HCT116 (cell line): ENCODE measurements around the gene MCAT. TPM values are rescaled to one million over a fixed set of nuclear protein-coding genes. Genes with fewer than 3 reads are reported as not detected.
A peak's percentile ranks its signal among the peaks of the same experiment; 100 is the strongest.

Experiments used
- ATAC-seq: fragments of 200-7000 bp; cut with Tn5 transposase; 2 replicates; pipeline ENCODE4 v1.9.1; 2020; ENCODE audit warnings: mild to moderate bottlenecking, moderate library complexity
- BruUV-seq: library from RNA; stranded (reverse); fragments of 400-500 nt; replicated peaks from 2 replicates; lab custom pipeline; 2021; lab: Mats Ljungman, UMichigan
- CTCF ChIA-PET: fragments of 300-600 bp; sonication (Branson Sonifier 250); formaldehyde crosslinking; loops from one replicate; lab custom pipeline; 2021; ENCODE audit warnings: antibody characterized with exemption; lab: Charles Lee
- POLR2A ChIA-PET: fragments of 300-600, 350-600 bp; sonication (Branson Sonifier 250); formaldehyde crosslinking; loops from one replicate; lab custom pipeline; 2021; ENCODE audit warnings: antibody characterized with exemption; lab: Charles Lee
- RAD21 ChIA-PET, 2 experiments: fragments of 300-600 bp; sonication (Branson Sonifier 250); formaldehyde crosslinking; loops; one replicate each; lab custom pipeline; 2023; ENCODE audit warnings: low total read pairs in 2 of 2; ENCODE audit not compliant: uncharacterized antibody in 2 of 2, unreplicated experiment in 2 of 2, low non-redundant PET in 1 of 2; lab: Charles Lee
- DNase-seq: peaks from one replicate; pipeline ENCODE4 v3.0.0-alpha.2; 2010; ENCODE audit warnings: low read depth, low spot score
- H2AFZ ChIP-seq: fragments of 200-600 bp; shearing (Covaris generic), sonication (generic); 2 replicates; pipeline ENCODE4 v1.6.1; 2017; ENCODE audit warnings: low read depth, mixed run types, mixed read lengths, antibody characterized with exemption, low read length; ENCODE audit not compliant: poor library complexity, severe bottlenecking
- H3K27ac ChIP-seq: 2 replicates; pipeline ENCODE4 v1.5.1; 2012; ENCODE audit warnings: low read depth, low read length
- H3K27me3 ChIP-seq: fragments of 200-600 bp; sonication (generic); 2 replicates; pipeline ENCODE4 v1.6.1; 2016; ENCODE audit warnings: mixed run types, low read length, mixed read lengths; ENCODE audit not compliant: insufficient read depth
- H3K36me3 ChIP-seq, 2 experiments: fragments of 200-500 bp in 1 of 2; fragments of 200-600 bp in 1 of 2; sonication (Bioruptor generic) in 1 of 2; sonication (generic) in 1 of 2; 2 replicates each; pipeline versions ENCODE4 v1.5.1 to v1.6.1; 2014 to 2016; ENCODE audit warnings: low read length in 2 of 2, inconsistent platforms in 1 of 2, mixed read lengths in 1 of 2, mixed run types in 1 of 2; ENCODE audit not compliant: insufficient read depth in 2 of 2, control insufficient read depth in 1 of 2
- H3K4me1 ChIP-seq, 2 experiments: fragments of 200-600 bp in 1 of 2; sonication (generic) in 1 of 2; 2 replicates each; pipeline versions ENCODE4 v1.5.1 to v1.6.1; 2012 to 2017; ENCODE audit warnings: low read length in 2 of 2, inconsistent platforms in 1 of 2, mild to moderate bottlenecking in 1 of 2, mixed read lengths in 1 of 2, mixed run types in 1 of 2, moderate library complexity in 1 of 2; ENCODE audit not compliant: insufficient read depth in 2 of 2, control insufficient read depth in 1 of 2
- H3K4me2 ChIP-seq: fragments of 200-600 bp; sonication (generic); 2 replicates; pipeline ENCODE4 v1.6.1; 2017; ENCODE audit warnings: mixed run types, low read length, mixed read lengths
- H3K4me3 ChIP-seq, 2 experiments: fragments of 200-600 bp in 1 of 2; sonication (generic) in 1 of 2; replicated peaks in 1 of 2; 2 replicates each; pipeline ENCODE4 v1.5.1; 2011 to 2016; ENCODE audit warnings: low read length in 2 of 2, control low read depth in 1 of 2, low read depth in 1 of 2, mild to moderate bottlenecking in 1 of 2, mixed read lengths in 1 of 2, mixed run types in 1 of 2
- H3K79me2 ChIP-seq: fragments of 200-600 bp; sonication (generic); 2 replicates; pipeline ENCODE4 v1.6.1; 2017; ENCODE audit warnings: mild to moderate bottlenecking, mixed run types, low read length, moderate library complexity, mixed read lengths; ENCODE audit not compliant: insufficient read depth
- H3K9ac ChIP-seq: fragments of 200-600 bp; sonication (generic); 2 replicates; pipeline ENCODE4 v1.6.1; 2016; ENCODE audit warnings: low read length, mixed read lengths
- H3K9me2 ChIP-seq: fragments of 200-600 bp; sonication (generic), shearing (Covaris generic); 2 replicates; pipeline ENCODE4 v1.6.1; 2017; ENCODE audit warnings: mixed run types, mild to moderate bottlenecking, moderate library complexity; ENCODE audit not compliant: insufficient read depth
- H3K9me3 ChIP-seq, 2 experiments: fragments of 200-500 bp in 1 of 2; fragments of 200-600 bp in 1 of 2; sonication (Bioruptor generic) in 1 of 2; sonication (generic) in 1 of 2; 2 replicates each; pipeline ENCODE4 v1.6.1; 2014 to 2017; ENCODE audit warnings: low read length in 2 of 2, mixed read lengths in 2 of 2, inconsistent platforms in 1 of 2, low read depth in 1 of 2, mild to moderate bottlenecking in 1 of 2, mixed run types in 1 of 2, moderate library complexity in 1 of 2; ENCODE audit not compliant: control insufficient read depth in 1 of 2, insufficient read depth in 1 of 2
- H4K20me1 ChIP-seq: fragments of 200-600 bp; sonication (generic), shearing (Covaris generic); 2 replicates; pipeline ENCODE4 v1.6.1; 2017; ENCODE audit warnings: mixed run types, mild to moderate bottlenecking, moderate library complexity; ENCODE audit not compliant: insufficient read depth
- FOSL1 ChIP-seq: IDR thresholded peaks from 2 replicates; pipeline ENCODE4 v1.6.1; 2012; ENCODE audit warnings: low read depth
- MAX ChIP-seq: IDR thresholded peaks from 2 replicates; pipeline ENCODE4 v1.6.1; 2012
- REST ChIP-seq: IDR thresholded peaks from 2 replicates; pipeline ENCODE4 v1.6.1; 2012; ENCODE audit warnings: low read depth
- YY1 ChIP-seq: IDR thresholded peaks from 2 replicates; pipeline ENCODE4 v1.6.1; 2011; ENCODE audit warnings: low read length, low read depth, moderate library complexity, mild to moderate bottlenecking; ENCODE audit not compliant: insufficient replicate concordance; ENCODE audit errors: extremely low read depth
- intact Hi-C: fragments of 100-400 bp; cut with micrococcal nuclease; formaldehyde crosslinking; loops from 2 replicates; pipeline ENCODE4 v1.10.0; 2022
- total RNA-seq: library from RNA; stranded (reverse); gene quantifications from one replicate; pipeline ENCODE4 v1.2.1, GENCODE V29; 2021; ENCODE audit not compliant: unreplicated experiment

Gene MCAT
- total RNA-seq, 1 experiment from 2014 or later = 34.8 TPM

GRCh38 chr22:43128116-43128515, 15.1 kb downstream of the MCAT start:
- Histone ChIP-seq H3K36me3 (peaks cover 7 to 17% of the 10 kb centered on the region in 2 experiments), H3K79me2 (peaks cover 38% of the 10 kb centered on the region), H3K4me2 (peak overlapping the region; percentile 99), H3K9ac (peak overlapping the region; percentile 93), H3K27ac (peak overlapping the region; percentile 99), H4K20me1 (no peaks in the 10 kb centered on the region), H2AFZ (no peak overlapping the region), H3K27me3 (no peaks in the 10 kb centered on the region), H3K9me3 (no peaks in the 10 kb centered on the region), H3K9me2 (no peaks in the 10 kb centered on the region), H3K4me1 (peaks cover 35 to 54% of the 10 kb centered on the region in 2 experiments), H3K4me3 (peak overlapping the region; percentile 71 to 76)
- TF ChIP-seq MAX (no peak), REST (no peak), FOSL1 (no peak), YY1 (no peak)
- CTCF ChIA-PET = interaction anchor here (2.1 to 2.6 kb wide), 2 partner anchors 8 to 38 kb away, joined by 7 to 10 read pairs; no protein-coding TSS in a partner anchor
- intact Hi-C loops = no loop called here
- DNase-seq = no peak
- no peak for ATAC-seq
- RAD21 ChIA-PET = interaction anchor here in 1 of 2 experiments (0.6 kb wide), 1 partner anchor 513 kb away, joined by 3 read pairs; no protein-coding TSS in a partner anchor
- no TSS peak for BruUV-seq
- POLR2A ChIA-PET = interaction anchor here (0.9 to 3.1 kb wide), 6 partner anchors 8 to 513 kb away, joined by 3 to 28 read pairs (median 6); partner anchors contain the start of genes BIK and POLDIP3
